22Rv1 (cell line): ENCODE measurements around the gene L3MBTL4.

Source experiments
- ZFX ChIP-seq: fragments of 450-650 bp; IDR thresholded peaks from 2 replicates; pipeline ENCODE4 v1.6.1; 2017; ENCODE audit warnings: antibody characterized with exemption, borderline replicate concordance
- TF ChIP-seq, protein P1 (sequence below): fragments of 450-650 bp; IDR thresholded peaks from 2 replicates; pipeline ENCODE4 v1.5.1; 2017; ENCODE audit warnings: mild to moderate bottlenecking

DNA sequence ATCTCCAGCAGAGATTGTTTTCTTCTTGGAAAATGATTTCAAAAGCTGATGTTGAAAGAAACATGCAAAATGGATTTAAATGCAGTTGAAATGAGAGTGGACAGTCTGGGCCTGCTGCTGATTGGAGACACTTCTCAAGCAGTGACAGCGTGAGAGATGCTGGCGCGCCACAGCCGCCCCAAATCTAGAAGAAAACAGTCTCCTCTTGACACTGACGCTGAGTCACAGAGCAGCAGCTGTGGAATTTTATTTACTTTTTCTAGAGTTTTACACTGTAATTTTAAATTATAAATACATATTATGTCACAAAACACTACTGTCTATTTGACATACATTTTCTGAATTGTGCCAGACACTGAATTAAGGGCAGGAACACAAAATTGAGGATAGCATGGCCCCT lies 397.5 kb downstream of the L3MBTL4 start:
- TF ChIP-seq, protein P1, sequence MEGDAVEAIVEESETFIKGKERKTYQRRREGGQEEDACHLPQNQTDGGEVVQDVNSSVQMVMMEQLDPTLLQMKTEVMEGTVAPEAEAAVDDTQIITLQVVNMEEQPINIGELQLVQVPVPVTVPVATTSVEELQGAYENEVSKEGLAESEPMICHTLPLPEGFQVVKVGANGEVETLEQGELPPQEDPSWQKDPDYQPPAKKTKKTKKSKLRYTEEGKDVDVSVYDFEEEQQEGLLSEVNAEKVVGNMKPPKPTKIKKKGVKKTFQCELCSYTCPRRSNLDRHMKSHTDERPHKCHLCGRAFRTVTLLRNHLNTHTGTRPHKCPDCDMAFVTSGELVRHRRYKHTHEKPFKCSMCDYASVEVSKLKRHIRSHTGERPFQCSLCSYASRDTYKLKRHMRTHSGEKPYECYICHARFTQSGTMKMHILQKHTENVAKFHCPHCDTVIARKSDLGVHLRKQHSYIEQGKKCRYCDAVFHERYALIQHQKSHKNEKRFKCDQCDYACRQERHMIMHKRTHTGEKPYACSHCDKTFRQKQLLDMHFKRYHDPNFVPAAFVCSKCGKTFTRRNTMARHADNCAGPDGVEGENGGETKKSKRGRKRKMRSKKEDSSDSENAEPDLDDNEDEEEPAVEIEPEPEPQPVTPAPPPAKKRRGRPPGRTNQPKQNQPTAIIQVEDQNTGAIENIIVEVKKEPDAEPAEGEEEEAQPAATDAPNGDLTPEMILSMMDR, result no peak
- no peak for TF ChIP-seq ZFX
